Stimulated activated naive CD4-positive, alpha-beta T cell (primary cell): ENCODE measurements around the gene FHIT.

Experiments used
- DNase-seq, 6 experiments: peaks; one replicate each; lab custom pipeline; 2025; lab: John Stamatoyannopoulos, UW

Gene FHIT

GRCh38 chr3:59795756-59796155 is 1455.5 kb downstream of the FHIT start:
- DNase-seq: no peak

DNA sequence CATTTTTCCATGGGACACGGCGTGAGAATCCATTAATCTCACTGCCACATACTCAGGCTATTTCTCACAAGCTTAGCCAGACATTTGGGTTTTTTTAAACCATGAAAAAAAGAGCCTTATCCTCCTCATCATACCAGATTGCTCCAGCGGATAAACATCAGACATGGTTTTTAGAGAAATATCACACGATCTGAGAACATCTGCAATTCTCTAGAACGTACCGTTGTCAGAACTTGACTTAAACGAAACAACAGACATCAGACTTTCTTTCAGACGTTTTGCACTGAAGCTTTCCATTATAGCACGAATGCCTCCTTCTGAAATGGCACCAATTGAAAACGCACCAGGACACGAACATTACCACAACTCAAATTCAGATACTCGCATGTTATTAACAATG is 1457.3 kb downstream of the FHIT start:
- DNase-seq: no peak

GRCh38 chr3:59791774-59792308 is 1459.4 kb downstream of the FHIT start:
- DNase-seq: no peak

GRCh38 chr3:59790241-59790640 is 1461.0 kb downstream of the FHIT start:
- no peak for DNase-seq

GRCh38 chr3:59788801-59789200 is 1462.5 kb downstream of the FHIT start:
- DNase-seq: no peak

DNA sequence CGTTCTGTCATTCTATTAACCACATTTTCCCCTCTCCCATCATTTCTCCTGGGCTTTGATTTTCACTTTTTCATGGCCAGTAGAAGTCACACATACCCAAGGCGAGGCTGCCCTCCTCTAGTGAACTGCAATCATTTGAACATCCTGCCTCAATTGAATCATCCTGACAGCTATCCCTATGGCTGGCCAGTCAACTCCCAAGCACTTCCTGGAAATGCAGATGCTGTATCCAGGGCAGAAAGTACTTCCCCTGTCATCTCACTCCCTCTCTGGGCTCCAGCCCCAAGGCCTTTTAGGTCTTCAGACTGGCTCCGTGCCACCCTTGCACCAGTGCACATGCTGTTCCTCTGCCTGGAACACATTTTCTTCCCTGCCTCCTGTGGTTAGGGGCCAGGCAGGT is 1463.1 kb downstream of the FHIT start:
- DNase-seq: no peak

GRCh38 chr3:59786374-59786773 is 1464.9 kb downstream of the FHIT start:
- DNase-seq: no peak

DNA sequence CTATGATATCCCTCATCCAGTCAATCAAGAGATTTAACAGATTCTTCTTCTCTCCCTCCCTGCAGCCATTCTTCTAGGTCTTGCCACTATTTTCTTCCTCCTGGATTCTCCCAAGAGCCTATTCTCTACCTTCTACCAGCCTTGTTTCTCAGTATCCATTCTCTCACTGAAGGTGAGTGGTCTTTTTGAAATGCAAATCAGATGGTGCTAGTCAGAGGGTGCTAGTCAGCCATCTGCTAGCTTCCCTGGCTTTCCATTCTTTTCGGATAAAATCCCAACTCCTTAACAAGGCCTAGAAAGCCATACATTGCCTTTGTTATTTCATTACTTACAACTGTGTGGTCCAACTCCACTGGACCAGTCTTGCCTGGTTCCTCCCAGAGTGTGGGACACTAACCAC is 1467.1 kb downstream of the FHIT start:
- no peak for DNase-seq

- no peak for DNase-seq
Observed at GRCh38 chr3:59783468-59783988, 1467.7 kb downstream of the FHIT start.

GRCh38 chr3:59782664-59783063 is 1468.6 kb downstream of the FHIT start:
- no peak for DNase-seq

DNA sequence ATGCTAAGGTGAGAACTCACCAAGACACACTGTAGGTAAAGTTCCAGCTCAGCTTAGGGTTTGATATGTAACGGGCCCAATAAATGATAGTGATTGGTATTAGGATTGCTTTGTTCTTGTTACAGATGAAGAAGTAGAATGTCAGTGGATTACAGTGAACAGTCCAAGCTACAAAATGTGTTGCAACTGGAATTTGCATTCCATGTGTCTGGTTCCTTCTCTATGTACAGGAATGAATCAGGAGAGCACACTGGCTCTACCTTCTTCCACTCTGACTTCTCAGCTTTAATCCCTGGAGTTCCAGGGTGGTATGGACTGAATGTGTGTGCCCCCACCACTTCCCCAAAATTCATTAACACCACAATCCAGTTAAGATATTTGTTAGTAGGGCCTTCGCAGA is 1471.0 kb downstream of the FHIT start:
- no peak for DNase-seq

- no peak for DNase-seq
Observed at GRCh38 chr3:59779260-59779659, 1472.0 kb downstream of the FHIT start.

- DNase-seq: no peak
Observed at GRCh38 chr3:59777667-59778077, 1473.6 kb downstream of the FHIT start.

DNA sequence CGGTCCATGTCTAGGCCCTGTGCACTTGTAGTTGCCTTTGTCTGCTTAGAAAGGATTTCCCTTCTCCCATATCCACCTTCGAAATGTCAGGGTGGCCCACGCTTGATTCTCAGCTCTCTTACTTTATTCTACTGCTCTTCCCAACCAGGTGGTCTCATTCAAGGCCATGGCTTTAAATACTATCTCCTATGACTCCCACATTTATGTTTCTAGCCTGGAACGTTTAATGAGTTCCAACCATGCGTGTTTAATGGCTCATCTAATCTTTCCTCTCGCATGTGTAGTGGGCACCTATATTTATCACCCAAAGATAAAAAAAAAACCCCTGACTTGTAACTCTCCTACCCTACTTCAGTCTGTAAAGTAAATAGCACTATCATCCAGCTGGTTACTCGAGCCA is 1474.2 kb downstream of the FHIT start:
- DNase-seq: no peak

DNA sequence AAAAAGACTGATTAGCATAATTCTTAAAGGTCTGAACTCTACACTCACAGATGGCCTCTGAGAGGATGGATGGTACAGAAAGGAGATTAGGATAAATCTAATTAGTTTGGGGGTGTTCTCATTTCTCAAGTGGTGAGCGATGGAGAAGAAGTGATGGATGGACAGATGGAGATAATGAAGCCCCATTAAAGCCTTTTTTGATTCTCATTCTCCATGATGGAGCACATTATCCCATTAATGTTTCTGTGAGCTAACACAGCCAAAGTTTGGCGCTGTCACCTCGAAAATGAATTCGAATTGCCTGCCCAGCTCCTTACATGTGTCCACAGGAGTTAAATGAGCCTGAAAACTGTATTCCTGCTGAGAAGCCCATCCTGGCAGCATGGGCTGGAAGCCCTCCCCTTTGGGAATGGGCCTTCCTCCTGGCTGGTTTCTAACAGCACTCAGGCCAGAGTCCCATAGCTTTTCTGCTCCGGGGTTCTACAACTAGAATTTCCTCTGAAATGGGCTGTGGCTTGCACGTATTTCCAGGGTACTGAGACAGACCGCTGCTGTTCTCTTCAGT is 1475.4 kb downstream of the FHIT start:
- no peak for DNase-seq

DNA sequence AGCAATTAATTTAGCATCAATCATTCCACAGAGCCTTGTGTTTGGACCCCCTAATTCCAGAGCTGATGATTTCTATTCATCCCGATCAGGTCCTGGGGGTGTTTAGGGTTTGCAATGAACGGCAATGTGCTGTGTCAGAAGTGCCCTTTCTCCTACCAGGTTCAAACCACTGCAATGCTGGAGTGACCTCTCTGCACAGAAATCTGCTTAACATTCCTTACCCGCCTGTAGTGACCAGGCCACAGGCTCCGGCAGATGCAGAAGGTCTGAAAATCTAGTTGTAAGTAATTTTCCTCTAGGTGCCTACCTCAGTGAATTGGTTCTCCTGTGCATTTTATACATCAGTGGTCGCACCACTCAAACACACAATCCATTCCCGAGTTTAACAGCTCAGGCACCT is 1476.1 kb downstream of the FHIT start:
- no peak for DNase-seq

- no peak for DNase-seq
Observed at GRCh38 chr3:59774634-59775033, 1476.6 kb downstream of the FHIT start.

DNA sequence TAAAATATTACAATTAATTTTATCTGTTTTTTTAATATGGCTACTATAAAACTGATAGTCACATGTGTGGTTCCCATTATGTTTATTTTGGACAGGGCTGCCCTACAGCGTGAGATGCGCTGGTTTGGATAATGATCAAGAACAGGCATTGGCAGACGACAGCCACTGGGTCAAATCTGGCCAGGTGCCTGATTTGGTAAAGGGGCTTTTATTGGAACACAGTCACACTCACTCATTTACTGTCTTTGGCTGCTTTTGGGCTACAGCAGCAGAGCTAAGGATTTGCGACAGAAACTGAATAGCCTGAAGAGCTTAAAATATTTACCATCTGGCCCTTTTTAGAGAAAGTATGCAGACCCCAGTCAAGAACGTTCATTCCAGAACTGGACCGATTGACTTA is 1477.3 kb downstream of the FHIT start:
- DNase-seq: no peak

DNA sequence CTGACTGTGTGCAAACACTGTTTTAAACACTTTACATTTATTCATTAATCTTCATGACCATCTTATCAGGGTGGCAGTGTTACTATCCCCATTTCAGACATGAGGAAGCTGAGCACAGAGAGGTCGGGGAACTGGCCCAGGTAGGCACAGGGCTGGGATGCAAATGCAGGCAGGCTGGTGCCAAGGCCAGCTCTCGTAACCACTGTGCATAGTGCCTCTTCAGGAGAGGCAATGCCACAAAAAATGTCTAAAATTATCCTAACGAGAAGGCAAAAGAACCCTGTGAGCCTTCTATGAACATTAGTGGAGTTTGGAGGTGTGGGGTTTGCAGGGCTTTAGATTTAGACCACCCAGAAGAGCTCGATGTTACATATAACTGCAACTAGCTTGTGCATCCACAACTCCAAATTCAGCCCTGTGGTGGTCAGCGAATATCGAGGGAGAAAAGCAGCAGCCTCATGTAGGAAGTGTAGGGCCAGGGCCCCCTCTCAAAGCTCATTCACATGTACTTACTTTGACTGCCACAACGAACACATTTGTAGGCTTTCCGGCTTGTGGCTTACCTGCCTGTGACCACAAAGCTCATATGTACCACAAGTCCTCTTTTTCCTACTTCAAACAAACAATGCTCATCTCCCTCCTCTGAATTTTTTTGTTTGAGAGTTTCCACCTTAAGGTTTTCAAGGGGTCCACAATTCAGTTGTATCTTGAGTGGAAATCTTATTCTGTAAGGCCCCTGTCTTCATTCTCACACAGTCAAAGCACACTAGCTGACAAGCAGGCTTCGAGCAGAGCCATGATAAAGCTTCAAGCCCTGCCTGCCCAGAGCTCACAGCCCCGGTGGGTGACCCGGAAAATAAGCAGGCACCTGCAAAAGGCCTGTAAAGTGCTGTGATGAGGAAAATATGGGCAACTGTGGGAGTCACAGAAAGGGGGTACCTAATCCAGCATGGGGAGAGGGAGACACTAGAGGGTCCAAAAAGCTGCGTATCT is 1478.5 kb downstream of the FHIT start:
- DNase-seq: peak; percentile 1 to 75 (median 43)

DNA sequence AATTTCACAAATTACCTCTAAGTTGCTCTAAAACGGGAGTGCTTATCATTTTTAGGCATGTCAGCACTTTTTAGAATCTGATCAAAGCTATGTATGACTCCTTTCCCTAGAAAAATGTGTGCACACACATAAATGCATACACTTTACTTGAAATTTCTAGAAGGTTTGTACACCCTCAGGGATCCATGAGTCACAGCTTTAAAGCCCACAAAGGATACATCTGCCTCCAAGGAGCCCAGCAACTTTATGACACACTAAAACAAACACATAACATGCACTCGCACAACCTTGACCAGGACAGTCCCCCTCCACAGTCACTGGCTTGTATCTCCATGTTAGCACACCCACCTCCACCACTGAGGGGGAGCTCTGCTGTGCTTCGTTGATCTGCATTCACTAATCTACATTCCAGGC is 1479.5 kb downstream of the FHIT start:
- no peak for DNase-seq

DNA sequence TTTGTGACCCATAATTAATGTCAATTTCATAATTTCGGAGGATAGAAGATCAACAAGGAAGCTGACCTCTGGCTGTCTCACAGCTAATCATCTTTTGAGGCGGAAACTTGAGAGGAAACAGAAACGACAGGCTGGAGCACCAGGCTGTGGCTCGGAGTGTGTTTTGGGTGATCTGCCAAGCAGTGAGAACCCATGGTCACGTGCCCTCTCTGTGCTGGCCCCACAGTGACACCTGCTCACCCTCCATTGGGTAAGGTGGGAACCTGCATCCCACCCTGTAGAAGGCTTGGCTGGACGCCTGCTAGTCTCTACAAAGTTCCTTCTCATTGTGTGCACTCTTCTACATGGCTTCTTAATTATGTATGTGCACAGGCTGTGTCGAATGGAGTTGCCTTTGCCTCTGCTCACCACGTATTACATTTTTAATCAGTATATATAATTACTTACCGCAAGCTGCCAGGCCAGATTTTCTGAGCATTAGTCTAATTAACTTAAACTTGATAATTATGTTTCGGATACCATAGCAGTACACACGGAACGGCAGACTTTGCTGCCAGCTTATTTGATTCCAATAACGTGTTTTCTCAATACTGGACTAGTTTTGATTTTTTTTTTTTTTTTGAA is 1482.0 kb downstream of the FHIT start:
- no peak for DNase-seq

- DNase-seq: no peak
Observed at GRCh38 chr3:59766200-59766872, 1484.9 kb downstream of the FHIT start.
